KMS-11 (cell line): ENCODE data around the gene ZNF236.
"Not testable (repeated sequence)": the region's sequence is repeated elsewhere in the genome, so short reads cannot be mapped to it uniquely, and the experiment has no call there.

Source experiments
- H2AFZ ChIP-seq: fragments of 200-600 bp; sonication (generic); 2 replicates; pipeline ENCODE4 v1.6.1; 2016; ENCODE audit warnings: antibody characterized with exemption, mixed run types, low read depth
- H3K27ac ChIP-seq: fragments of 200-600 bp; sonication (generic); 2 replicates; pipeline ENCODE4 v1.6.1; 2016; ENCODE audit warnings: mild to moderate bottlenecking, mixed run types
- H3K27me3 ChIP-seq: fragments of 200-600 bp; sonication (generic); 2 replicates; pipeline ENCODE4 v1.6.1; 2017; ENCODE audit warnings: mild to moderate bottlenecking, low read depth, mixed run types, moderate library complexity; ENCODE audit not compliant: insufficient read depth
- H3K36me3 ChIP-seq: fragments of 200-600 bp; sonication (generic); 2 replicates; pipeline ENCODE4 v1.6.1; 2017; ENCODE audit warnings: mild to moderate bottlenecking, mixed run types; ENCODE audit not compliant: insufficient read depth
- H3K4me1 ChIP-seq: fragments of 200-600 bp; sonication (generic); 2 replicates; pipeline ENCODE4 v1.6.1; 2016; ENCODE audit warnings: mild to moderate bottlenecking, low read depth, mixed run types; ENCODE audit not compliant: poor library complexity, severe bottlenecking
- H3K4me2 ChIP-seq: fragments of 200-600 bp; sonication (generic); 2 replicates; pipeline ENCODE4 v1.7.0; 2016; ENCODE audit warnings: mild to moderate bottlenecking, mixed run types
- H3K4me3 ChIP-seq: fragments of 200-600 bp; sonication (generic); IDR thresholded peaks from 2 replicates; pipeline ENCODE4 v1.6.1; 2017; ENCODE audit warnings: low read depth, low read length, mixed read lengths; ENCODE audit not compliant: insufficient read depth
- H3K79me2 ChIP-seq: fragments of 200-600 bp; sonication (generic); 2 replicates; pipeline ENCODE4 v1.6.1; 2016; ENCODE audit warnings: low read depth, mixed run types; ENCODE audit not compliant: insufficient read depth
- H3K9ac ChIP-seq: fragments of 200-600 bp; sonication (generic); 2 replicates; pipeline ENCODE4 v1.6.1; 2016; ENCODE audit warnings: mild to moderate bottlenecking, mixed run types
- H4K20me1 ChIP-seq: fragments of 200-600 bp; sonication (generic); 2 replicates; pipeline ENCODE4 v1.6.1; 2016; ENCODE audit warnings: mild to moderate bottlenecking, mixed run types; ENCODE audit not compliant: insufficient read depth
- CTCF ChIP-seq: fragments of 200-600 bp; sonication (generic); conservative IDR thresholded peaks from 2 replicates; pipeline ENCODE4 v1.6.1; 2017; ENCODE audit warnings: low read depth, mild to moderate bottlenecking, antibody characterized with exemption, low read length, moderate library complexity, mixed read lengths

Gene ZNF236

GRCh38 chr18:76806301-76806700 is 16.1 kb upstream of the ZNF236 start:
- H3K79me2 ChIP-seq = no peaks in the 10 kb centered on the region
- peaks cover 14% of the 10 kb centered on the region for H3K4me1 ChIP-seq
- TF ChIP-seq CTCF = no peak
- no peak overlapping the region for H3K4me3 ChIP-seq
- H3K9ac ChIP-seq = no peak overlapping the region
- H3K36me3 ChIP-seq = no peaks in the 10 kb centered on the region
- no peaks in the 10 kb centered on the region for H4K20me1 ChIP-seq
- H3K27me3 ChIP-seq = no peaks in the 10 kb centered on the region
- no peak overlapping the region for H3K4me2 ChIP-seq
- no peak overlapping the region for H2AFZ ChIP-seq
- H3K27ac ChIP-seq = no peak overlapping the region

- H3K4me3 ChIP-seq = no peak overlapping the region
These were observed 13.8 kb upstream of the ZNF236 start for GRCh38 chr18:76808561-76808960.

GRCh38 chr18:76811530-76811929 is 10.8 kb upstream of the ZNF236 start:
- H2AFZ ChIP-seq, H3K36me3 ChIP-seq, H3K9ac ChIP-seq, H3K4me2 ChIP-seq, H3K27me3 ChIP-seq, H3K4me3 ChIP-seq, H4K20me1 ChIP-seq, H3K79me2 ChIP-seq, H3K27ac ChIP-seq, H3K4me1 ChIP-seq: not testable (repeated sequence)

More at GRCh38 chr18:76808561-76808960, 13.8 kb upstream of the ZNF236 start:
- H3K9ac ChIP-seq = no peak overlapping the region
- H3K4me2 ChIP-seq = no peak overlapping the region
- no peaks in the 10 kb centered on the region for H3K36me3 ChIP-seq
- H3K79me2 ChIP-seq = no peaks in the 10 kb centered on the region
- no peak for TF ChIP-seq CTCF
- H2AFZ ChIP-seq = no peak overlapping the region
- H4K20me1 ChIP-seq = no peaks in the 10 kb centered on the region
- H3K4me1 ChIP-seq = peaks cover 4% of the 10 kb centered on the region
- no peaks in the 10 kb centered on the region for H3K27me3 ChIP-seq
- H3K27ac ChIP-seq = no peak overlapping the region

GRCh38 chr18:76814256-76814655 is 8.1 kb upstream of the ZNF236 start:
- Histone ChIP-seq H2AFZ (no peak overlapping the region), H3K27me3 (no peaks in the 10 kb centered on the region), H3K4me2 (no peak overlapping the region), H3K36me3 (0 out of 2 replicates have a peak, but pooled peaks cover 3% of the 10 kb centered on the region), H3K4me3 (no peak overlapping the region), H4K20me1 (no peaks in the 10 kb centered on the region), H3K9ac (no peak overlapping the region), H3K27ac (no peak overlapping the region), H3K4me1 (peaks cover 10% of the 10 kb centered on the region), H3K79me2 (peaks cover 24% of the 10 kb centered on the region)
- TF ChIP-seq CTCF = no peak

- no peak overlapping the region for H2AFZ ChIP-seq
- H3K4me2 ChIP-seq = no peak overlapping the region
- H3K36me3 ChIP-seq = 0 out of 2 replicates have a peak, but pooled peaks cover 3% of the 10 kb centered on the region
- H3K4me1 ChIP-seq = peaks cover 26% of the 10 kb centered on the region
- H3K79me2 ChIP-seq = peaks cover 42% of the 10 kb centered on the region
- TF ChIP-seq CTCF = no peak
- H3K27ac ChIP-seq = no peak overlapping the region
- H3K4me3 ChIP-seq = no peak overlapping the region
- no peaks in the 10 kb centered on the region for H3K27me3 ChIP-seq
- no peak overlapping the region for H3K9ac ChIP-seq
- no peaks in the 10 kb centered on the region for H4K20me1 ChIP-seq
These were observed 6.2 kb upstream of the ZNF236 start for GRCh38 chr18:76816127-76816526.
